Fibroblast of peridontal ligament (primary cell): ENCODE measurements around the gene NFS1.

Source experiments
- DNase-seq: peaks from one replicate; pipeline ENCODE4 v3.0.0-alpha.2; 2010; ENCODE audit errors: extremely low read depth

The NFS1 gene

DNA sequence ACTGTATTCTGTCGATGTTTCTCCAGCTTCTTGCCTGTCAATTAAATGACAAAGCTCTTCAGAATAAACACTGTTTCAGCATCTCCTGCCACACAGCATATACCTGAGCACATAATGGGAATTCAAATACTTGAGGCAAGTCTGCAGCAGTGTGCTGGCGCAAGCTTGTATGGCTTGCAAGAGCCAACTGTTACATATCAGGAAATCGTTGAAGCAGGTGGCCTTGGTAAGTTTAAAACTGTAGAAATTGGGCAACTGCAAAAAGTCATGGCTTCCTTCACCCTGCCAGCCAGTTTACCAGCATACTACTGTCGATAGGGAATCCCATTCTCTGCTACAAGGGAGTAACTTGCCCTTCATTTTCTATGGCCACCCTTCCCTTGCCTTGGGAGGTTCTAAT lies 57.4 kb downstream of the NFS1 start:
- no peak for DNase-seq

DNA sequence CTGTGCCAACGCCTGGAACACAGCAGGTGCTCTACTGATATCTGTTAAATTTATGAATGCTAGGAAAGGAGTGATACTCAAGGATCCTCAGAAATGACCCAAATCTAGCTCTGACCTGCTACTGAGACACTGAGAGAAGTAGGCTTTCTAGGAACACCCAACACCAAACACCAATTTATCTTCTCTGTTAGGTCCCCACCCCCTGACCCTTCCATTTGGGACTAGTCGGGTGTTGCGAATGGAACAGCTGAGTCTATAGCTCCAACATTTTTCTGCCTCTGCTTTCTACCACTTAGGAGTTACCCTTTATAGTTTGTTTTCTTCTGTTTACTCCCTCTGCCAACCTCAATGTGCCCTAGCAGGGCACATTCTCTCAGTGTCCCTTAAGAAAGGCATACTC lies 58.4 kb downstream of the NFS1 start:
- no peak for DNase-seq

DNA sequence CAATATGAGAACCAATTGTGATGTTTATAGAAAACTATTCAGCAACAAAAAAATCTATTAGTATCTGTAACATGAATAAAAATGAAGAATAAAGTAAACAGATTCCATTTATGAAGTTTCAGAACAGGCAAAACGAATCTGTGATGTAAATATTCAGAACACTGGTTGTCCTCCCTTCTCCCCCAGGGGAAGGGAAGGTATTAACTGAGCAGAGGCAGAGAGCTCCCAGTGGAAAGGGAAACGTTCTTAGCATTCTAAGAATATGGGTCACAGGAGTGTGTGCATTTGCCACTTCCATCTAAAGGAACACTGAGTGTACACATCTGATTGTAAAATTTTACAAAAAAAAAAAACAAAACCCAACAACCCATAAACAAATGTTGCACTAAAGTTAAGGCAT lies 60.4 kb downstream of the NFS1 start:
- DNase-seq, result no peak

DNA sequence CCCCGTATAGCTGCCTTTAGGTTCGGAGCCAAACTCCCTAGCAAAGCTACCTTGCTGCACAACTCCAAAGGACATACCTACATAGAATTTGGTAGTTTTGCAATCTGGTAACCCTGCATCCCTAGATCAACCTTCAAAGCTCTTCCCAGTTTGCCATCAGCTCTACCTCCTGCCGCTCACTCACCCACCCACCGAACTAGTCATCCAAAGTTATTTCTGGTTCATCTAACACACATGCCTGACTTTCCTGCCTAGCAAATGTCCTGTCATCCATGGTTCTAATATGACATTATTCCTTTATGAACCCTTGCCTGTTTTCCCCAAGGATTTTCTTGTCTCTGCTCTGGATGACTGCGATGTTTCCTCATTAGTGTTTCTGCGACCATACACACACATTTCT lies 61.9 kb downstream of the NFS1 start:
- no peak for DNase-seq

DNA sequence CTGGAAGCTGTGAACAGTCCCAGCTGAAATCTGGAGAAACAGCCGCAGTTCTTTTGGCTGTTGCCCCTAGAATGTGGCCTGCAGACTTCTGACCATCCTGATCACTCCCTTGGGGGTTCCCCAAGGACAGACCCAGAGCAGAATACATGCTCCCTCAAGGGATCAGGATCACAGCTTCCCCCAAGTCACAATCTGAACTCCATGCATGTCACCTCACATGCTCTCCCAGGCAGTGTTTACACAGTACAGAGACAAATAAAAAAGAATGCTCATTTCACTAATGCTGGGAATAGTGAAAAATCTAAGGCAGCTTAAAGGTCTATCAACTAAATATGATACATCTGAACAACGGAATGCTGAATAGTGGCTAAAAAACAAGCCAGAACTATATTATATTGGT lies 63.1 kb downstream of the NFS1 start:
- DNase-seq, result no peak

DNA sequence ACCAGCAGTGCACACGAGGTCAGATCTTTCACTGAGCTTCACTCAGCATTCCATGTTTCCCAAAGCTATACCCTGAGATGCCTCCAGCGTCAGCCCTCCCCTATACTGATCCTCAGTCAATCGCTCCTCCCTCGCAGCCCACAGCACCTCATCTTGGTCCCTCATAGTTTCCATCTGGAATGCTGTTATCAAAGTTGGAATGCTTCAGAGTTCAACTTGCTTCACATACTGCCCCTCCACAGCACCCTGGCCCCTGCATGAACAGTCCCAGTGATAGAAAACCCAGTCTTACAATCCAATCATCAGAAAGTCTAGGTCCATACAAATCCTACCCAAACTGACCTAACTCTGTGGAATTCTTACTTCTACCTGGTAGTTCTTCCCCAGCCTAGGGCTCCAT lies 63.5 kb downstream of the NFS1 start:
- no peak for DNase-seq

DNA sequence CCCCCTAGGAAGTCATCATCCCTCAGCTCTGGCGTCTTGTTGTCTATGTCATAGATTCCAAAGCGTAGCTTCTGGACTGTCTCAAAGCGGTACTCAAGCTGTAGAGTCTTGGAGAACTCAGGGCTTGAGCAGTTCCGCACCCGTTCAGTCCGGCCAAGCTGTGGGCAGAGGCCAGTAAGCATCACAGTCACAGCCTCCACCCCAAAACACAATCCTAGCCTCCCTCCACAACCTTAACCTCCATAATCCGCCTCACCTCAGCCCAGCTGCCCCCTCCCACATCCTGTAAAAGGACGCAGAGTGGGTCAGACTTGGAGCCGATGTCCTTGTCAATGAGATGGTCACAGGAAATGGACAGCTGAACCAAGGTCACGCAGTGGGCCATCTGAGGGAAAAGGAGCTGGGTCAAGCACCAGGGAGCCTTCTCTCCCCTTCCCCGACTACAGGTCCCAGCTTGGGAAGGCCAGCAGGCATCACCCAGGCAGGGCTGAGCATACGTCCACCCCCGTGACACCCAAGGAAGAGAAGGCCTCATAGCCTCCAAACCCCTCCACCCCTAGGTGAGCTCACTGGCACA lies 66.5 kb downstream of the NFS1 start:
- no peak for DNase-seq

DNA sequence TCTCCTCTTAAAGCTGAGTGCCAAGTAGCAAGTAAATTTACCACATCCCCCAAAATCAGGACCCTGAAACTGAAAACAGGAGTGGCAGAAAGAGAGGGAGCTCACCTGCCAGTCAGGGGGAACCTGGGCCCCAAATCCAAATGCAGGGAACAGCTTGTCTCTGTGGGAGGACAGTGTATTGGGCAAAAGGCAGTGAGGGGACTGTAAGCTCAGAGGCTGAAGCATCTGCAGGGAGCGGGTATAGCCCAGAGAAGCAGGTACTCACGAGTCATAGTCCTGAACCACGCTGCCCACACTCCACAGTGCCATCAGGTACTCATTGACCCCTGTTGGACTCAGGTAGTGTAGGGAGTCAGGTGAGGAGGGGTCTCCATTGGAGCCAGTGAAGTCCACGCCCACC lies 68.5 kb downstream of the NFS1 start:
- DNase-seq, result no peak

DNA sequence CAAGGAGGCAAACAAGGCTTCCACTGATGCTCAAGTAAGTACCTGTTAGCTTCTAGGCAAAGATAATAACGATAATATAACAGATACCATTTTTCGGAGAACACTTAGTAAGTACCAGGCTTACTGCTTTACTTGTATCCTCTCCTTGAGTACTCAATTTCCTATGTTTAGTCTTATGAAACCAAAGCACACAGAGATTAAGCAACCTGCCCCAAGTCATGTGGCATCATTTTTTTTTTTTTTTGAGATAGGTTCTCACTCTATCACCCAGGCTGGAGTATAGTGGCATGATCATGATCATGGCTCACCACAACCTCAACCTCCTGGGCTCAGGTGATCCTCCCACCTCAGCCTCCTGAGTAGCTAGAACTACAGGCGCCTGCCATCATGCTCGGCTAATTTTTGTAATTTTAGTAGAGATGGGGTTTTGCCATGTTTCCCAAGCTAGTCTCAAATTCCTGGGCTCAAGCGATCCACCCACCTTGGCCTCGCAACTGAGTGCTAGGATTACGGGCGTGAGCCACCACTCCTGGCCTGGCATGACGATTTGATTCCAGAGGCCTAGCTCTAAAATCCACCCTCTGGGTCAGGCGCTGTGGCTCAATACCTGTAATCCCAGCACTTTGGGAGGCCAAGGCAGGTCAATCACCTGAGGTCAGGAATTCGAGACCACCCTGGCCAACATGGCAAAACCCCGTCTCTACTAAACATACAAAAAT lies 69.6 kb downstream of the NFS1 start:
- no peak for DNase-seq

DNA sequence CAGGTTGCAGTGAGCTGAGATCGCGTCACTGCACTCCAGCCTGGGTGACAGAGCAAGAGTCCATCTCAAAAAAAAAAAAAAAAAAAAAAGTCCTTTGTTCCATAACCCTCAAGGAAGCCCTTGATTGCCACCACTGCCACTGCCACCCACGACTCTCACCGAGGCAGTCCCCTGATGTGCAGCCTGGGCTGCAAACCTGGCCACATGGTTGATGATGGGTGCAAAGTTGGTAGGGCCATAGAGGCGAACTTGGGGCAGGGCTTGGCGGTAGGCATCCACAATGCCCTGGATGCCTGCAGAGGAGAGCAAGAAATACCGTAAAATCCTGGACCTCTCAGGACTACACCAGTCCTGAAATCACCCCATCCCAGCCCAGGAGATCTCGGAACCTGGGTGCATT lies 72.0 kb downstream of the NFS1 start:
- no peak for DNase-seq

DNA sequence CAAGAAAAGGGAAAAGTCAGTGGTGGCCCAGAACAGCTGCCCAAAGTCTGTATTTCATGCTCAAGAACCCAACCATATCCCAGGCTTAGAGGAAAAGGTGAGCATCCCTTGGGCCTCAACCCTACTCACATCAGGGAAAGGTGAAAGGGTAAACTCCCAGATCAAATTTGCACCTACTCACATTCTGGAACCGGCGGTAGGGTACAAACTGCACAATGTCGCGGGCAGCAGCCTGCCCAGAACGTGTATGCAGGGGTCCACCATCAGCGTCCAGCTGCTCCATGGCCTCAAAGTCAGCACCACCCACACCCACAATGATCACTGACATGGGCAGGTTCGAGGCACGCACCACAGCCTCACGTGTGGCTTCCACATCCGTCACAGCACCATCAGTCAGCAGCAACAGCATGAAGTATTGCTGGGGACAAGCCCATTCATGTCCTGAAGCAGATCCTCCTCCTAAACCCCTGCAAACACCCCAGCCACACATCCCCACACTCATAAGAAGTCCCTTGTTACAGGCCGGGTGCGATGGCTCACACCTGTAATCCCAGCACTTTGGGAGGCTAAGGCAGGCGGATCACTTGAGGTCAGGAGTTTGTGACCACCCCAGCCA lies 72.7 kb downstream of the NFS1 start:
- no peak for DNase-seq

DNA sequence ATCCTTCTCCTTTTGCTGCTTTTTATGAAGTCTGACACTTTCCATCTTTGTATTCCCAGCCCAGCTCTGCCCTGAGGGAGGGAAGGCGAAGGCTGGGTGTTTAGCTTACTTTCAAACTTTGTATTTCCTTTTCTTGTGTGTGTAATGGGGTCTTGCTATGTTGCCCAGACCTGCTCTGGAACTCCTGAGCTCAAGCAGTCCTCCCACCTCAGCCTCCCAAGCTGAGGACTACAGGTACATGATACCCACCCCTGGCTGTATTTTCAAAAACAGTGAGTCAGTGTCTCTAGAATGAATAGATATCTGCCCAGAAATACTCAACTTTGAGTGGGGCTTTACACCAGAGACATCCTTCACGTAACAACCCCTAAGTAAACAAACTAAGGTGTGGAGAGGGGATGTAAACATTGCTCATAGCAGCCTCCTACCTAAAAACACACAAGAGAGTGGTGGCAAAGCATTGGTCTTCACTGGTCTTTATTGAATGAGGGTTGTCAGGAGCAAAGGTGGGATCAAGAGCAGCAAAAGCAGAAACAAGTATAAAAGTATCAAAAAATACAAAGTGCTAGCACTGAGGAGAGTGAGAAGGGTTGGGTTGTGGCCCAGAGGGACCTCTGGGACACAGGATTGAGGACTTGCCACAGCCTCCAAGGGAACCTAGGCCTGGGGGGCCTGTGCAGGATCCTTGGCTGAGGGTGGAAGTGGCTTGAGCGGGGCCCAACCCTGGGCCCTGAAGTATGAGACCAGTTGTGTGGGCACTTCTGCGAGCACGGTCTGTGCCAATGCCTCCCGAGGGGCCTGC lies 73.4 kb downstream of the NFS1 start:
- DNase-seq, result no peak

DNA sequence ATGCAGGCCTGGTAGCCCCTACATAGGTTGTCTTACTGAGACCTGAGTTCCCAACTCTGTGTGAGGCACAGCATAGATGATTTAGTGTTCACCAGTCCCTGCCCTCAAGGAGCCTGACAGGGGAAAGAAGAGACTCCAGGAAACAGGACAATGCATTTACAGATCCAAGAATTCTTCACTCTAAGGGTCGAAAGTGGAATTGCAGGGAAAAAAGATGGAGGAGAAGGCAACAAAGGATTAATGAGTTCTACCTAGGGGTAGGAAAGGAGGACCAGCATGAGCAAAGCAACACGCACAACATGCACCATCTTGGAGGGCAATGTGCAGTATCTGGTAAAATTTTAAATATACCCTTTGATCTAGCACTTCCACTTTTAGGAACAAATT lies 77.6 kb downstream of the NFS1 start:
- no peak for DNase-seq

DNA sequence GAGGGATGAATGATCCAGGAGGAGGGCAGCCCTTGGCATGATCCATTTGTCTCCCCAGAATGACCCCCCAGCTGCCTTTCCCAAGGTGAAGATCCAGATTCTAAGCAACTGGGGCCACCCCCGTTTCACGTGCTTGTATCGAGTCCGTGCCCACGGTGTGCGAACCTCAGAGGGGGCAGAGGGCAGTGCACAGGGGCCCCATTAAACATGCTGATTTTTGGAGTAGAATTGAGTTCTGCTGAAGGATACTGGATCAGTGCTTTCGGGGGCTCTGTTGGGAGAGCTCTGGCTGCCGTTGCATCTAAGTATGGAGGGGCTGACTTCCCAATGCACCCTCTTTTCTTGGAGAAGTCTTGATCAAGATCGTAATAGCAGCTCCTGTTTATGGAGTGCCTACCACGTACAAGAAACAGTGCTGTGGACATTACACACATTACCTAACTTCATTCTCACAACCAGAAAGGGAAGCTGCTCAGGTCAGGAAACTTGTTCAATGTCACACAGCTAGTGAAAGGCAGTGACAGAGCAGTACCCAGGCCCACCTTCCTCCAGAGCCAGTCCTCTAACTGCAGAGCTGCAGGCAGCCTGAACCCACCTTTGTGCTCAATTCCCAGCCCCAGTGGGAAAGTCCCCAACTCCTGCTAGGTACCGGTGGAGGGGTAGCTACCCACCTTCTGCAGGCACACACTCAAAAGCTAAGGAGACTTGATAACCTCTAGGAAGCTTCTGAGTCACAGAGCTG lies 78.2 kb downstream of the NFS1 start:
- DNase-seq, result no peak

DNA sequence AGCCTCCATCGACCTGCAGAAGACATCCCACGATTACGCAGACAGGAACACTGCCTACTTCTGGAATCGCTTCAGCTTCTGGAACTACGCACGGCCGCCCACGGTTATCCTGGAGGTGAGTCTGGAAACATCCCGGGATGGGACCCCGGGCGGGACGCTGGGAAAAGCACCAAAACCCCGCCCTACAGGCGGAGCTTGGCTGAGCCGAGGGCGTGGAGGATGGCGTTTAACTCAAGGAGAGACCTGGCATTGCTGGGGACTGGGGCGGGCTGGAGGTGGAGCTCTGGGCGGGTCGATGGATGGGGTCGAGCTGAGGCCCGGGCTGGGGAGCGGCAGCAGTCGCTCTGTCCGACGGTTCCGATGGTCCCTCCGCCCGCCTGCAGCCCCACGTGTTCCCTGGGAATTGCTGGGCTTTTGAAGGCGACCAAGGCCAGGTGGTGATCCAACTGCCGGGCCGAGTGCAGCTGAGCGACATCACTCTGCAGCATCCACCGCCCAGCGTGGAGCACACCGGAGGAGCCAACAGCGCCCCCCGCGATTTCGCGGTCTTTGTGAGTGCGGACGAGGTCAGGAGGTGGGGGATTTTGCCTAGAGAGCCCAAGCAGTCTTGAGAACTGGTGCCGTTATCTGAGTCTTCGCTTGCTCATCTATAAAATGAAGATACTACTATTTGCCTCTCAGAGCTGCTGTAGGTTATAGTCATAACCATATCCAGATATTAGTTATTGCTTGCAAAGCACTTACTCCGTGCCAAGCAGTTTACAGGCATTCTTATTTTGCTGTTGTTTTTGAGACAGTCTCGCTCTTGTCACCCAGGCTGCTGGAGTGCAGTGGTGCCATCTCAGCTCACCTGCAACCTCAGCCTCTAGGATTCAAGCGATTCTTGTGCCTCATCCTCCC lies 79.7 kb downstream of the NFS1 start:
- DNase-seq, result peak; percentile 61

DNA sequence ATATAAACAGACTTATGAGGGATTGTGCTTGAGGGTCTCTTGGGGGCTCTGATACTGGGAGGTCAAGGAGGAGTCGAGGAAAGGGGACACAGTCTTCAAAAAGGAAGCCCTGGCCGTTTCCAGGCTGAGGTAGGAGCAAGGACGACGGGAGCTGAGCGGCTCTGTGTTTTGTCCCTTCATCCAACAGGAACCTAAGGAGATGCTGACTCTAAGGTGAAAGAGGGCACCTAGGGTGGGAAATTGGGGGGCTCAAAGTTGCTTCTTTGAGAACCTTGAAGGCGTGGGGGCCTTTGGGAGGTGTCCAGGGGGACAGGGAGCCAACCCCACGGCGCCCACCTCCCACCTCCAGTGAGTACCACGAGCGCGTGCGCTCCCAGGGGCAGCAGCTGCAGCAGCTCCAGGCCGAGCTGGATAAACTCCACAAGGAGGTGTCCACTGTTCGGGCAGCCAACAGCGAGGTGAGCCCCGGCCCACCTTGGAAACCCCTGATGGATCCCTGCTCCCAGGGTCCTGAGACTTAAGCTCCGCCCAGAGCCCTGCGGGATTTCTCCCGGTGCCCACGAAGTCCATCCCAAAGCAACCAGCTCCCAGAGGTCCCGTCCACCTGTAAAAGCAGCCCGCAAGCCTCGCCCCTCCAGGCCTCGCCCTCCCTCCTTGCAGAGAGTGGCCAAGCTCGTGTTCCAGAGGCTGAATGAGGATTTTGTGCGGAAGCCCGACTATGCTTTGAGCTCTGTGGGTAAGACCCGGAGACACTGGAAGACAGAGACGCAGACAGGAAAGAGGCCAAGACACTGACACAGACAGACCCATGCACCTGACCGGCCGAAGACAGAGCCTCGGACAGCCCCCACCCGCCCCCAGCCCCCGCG lies 80.7 kb downstream of the NFS1 start:
- DNase-seq, result peak; percentile 14
